Omental fat pad (tissue), 4 donors: ENCODE measurements around the gene SHROOM3. TPM values are rescaled to one million over a fixed set of nuclear protein-coding genes. Genes with fewer than 3 reads are reported as not detected.

Experiments used
- ATAC-seq: fragments of 150-250 bp; one replicate; pipeline ENCODE4 v1.9.1; 2016; ENCODE audit warnings: mild to moderate bottlenecking, moderate library complexity; ENCODE audit not compliant: low FRiP score
- DNase-seq: peaks from one replicate; pipeline ENCODE4 v3.0.0-alpha.2; 2019; ENCODE audit warnings: low spot score
- CTCF ChIP-seq, 3 donors: fragments of 450-650 bp; IDR thresholded peaks; one replicate each; pipeline ENCODE4 v1.5.1; 2016 to 2017; ENCODE audit warnings: antibody characterized with exemption in 3 of 3, mild to moderate bottlenecking in 3 of 3, moderate library complexity in 2 of 3
- total RNA-seq, 4 donors: library from RNA; depleted of rRNA; stranded (reverse); fragments of >200 nt; gene quantifications; one replicate each; pipeline ENCODE4 v1.1.0, GENCODE V29; 2016

Gene SHROOM3
- total RNA-seq, 4 donors from 2014 or later: 1.3 to 12.2 (median 3.1) TPM

- DNase-seq (no peak), ATAC-seq (no peak)
- no peak for TF ChIP-seq CTCF (IDR thresholded peaks at IDR 0.05)
These were observed 310.2 kb downstream of the SHROOM3 start for GRCh38 chr4:76745240-76745639.

- ATAC-seq: no peak
These were observed 312.5 kb downstream of the SHROOM3 start for GRCh38 chr4:76747563-76747962.

GRCh38 chr4:76748649-76749048, 313.6 kb downstream of the SHROOM3 start:
- DNase-seq: no peak
- ATAC-seq: no peak
- TF ChIP-seq CTCF (IDR thresholded peaks at IDR 0.05): no peak

More at GRCh38 chr4:76747563-76747962, 312.5 kb downstream of the SHROOM3 start:
- no peak for DNase-seq
- no peak for TF ChIP-seq CTCF (IDR thresholded peaks at IDR 0.05)

GRCh38 chr4:76749355-76749754, 314.3 kb downstream of the SHROOM3 start:
- ATAC-seq (no peak), DNase-seq (no peak)
- no peak for TF ChIP-seq CTCF (IDR thresholded peaks at IDR 0.05)

- no peak for DNase-seq
- no peak for ATAC-seq
- TF ChIP-seq CTCF (IDR thresholded peaks at IDR 0.05): no peak
These were observed 315.7 kb downstream of the SHROOM3 start for GRCh38 chr4:76750716-76751115.

DNA sequence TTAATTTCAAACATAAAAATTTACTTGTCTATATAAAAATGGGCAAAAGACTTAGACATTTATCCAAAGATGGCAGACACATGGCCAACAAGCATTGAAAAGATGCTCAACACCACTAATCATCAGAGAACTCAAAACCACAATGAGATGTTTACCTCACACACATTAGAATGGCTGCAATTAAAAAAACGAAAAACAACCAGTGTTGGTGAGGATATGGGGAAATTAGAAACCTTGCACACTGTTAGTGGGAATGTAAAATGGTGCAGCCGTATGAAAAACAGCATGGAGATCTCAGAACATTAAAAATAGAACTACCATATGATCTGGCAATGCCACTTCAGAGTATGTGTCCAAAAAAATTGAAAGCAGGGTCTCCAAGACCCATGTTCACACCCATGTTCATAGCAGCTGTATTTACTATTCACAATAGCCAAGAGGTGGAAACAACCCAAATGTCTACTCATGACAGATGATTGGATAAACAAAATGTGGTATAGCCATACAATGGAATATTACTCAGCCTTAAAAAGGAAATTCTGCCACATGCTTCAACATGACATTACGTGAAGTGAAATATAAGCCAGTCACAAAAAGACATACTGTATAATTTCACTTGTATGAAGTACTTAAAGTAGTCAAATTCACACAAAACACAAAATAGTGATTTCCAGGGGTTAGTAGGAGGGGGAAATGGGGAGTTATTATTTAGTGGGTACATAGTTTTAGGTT, 316.7 kb downstream of the SHROOM3 start:
- TF ChIP-seq CTCF (IDR thresholded peaks at IDR 0.05): no peak
- no peak for DNase-seq

GRCh38 chr4:76752861-76753501, 318.0 kb downstream of the SHROOM3 start:
- ATAC-seq (no peak), DNase-seq (no peak)
- TF ChIP-seq CTCF (IDR thresholded peaks at IDR 0.05): no peak

More for the DNA sequence above, 316.7 kb downstream of the SHROOM3 start:
- ATAC-seq: no peak
